ENCODE results near the gene APPL2.

Gene APPL2

DNA sequence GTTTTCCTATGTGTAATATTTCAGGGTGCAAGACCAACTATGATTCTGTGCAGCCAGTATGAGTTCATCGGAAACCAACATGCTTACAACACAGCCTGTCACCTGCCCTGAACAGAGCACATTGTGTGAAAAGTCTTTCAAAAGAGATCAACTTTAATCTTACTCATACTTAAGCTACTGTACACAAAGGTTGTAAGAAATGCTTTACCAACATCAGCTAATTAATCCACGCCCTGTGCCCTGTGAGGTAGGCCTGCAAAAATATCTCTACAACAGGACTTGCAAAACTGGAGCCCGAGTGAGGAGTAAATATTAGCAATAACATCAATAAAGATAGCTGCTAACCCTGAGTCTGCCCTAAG is 15.1 kb downstream of the APPL2 start:
- Histone ChIP-seq H3K36me3 (ENCODE audit: insufficient read depth, low read depth, low read length) (peaks cover 28% of the 10 kb centered on the region), H3K27me3 (ENCODE audit: insufficient read depth, low read length) (no peaks in the 10 kb centered on the region), H3K4me1 (ENCODE audit: insufficient read depth, low read length) (no peaks in the 10 kb centered on the region), H3K27ac (ENCODE audit: low read length) (no peak overlapping the region), H3K9me3 (ENCODE audit: insufficient read depth, low read depth, low read length) (no peaks in the 10 kb centered on the region), H3K9ac (ENCODE audit: low read depth, low read length) (no peak overlapping the region), H3K4me3 (ENCODE audit: low read length) (no peak overlapping the region)

DNA sequence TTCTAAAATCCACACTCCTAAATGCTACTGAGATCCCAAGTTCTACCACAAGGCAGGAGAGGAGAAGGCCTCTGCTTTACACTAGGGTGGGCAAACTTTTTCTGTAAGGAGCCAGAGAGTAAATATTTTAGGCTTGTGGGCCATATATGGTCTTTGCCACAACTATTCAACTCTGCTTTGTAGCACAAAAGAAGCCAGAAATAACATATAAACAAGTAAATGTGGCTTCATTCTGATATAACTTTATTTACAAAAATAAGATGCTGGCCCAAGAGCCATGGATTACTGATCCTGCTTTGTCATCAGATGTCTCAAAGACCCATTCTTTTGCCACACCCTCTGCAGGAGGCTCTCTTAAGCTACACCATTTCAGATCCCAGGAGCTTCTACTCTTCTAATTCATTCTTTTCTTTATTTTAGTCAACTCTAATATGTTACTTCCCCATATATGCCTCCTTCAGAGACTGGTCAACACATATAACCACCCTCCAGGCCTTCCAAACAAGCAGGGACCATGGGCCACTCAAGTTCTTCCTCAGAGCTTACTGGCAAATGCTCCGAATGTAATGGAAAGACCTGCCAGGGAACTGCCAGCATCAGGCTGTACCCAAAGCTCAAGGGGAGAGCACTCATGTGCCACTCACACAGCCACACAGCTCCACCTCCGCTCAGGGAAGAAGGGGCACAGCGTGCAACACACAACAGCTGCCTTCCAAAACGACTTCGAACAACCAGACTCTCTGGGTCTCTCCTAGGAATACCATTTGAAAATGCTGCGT is 15.6 kb downstream of the APPL2 start:
- H3K36me3 ChIP-seq (ENCODE audit: insufficient read depth, low read depth, low read length), result peaks cover 31% of the 10 kb centered on the region

DNA sequence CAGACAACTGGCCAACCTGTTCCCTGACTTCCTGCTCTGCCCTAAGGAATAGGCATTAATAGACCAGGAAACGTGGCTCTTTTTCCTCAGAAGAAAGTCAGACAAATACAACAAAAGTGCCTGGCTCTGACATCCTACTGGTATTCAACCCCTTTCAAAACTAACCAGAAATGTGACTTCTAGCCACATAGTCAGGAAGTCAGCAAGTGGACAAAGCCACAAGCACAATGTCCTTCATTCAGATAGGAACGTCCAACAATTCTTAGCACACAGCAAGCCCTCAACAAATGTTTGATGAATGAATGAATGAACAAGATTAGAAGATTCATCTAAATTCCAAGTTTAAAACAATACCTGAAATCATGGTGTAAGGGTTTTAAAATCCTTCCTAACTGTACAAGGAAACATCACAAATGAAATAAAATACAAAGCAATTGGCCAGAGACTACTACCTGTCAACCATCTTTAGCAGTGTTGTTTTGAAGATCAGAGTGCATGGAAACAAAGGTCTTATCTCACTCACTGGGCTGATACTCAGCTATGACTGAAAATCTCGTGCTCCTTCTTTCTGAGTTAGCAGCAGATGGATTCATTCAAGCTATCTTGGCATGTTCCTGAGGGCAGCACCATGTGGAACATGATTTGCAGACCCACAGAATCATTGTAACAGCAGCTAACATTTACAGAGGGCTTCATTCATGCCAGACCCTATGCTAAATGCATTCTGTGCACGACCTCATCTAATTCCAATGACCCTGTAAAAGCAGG is 16.5 kb downstream of the APPL2 start:
- Histone ChIP-seq H3K9me3 (ENCODE audit: insufficient read depth, low read depth, low read length) (no peaks in the 10 kb centered on the region), H3K36me3 (ENCODE audit: insufficient read depth, low read depth, low read length) (peaks cover 38% of the 10 kb centered on the region), H3K4me3 (ENCODE audit: low read length) (no peak overlapping the region), H3K27ac (ENCODE audit: low read length) (no peak overlapping the region), H3K9ac (ENCODE audit: low read depth, low read length) (no peak overlapping the region), H3K4me1 (ENCODE audit: insufficient read depth, low read length) (no peaks in the 10 kb centered on the region), H3K27me3 (ENCODE audit: insufficient read depth, low read length) (no peaks in the 10 kb centered on the region)

More for the DNA sequence above, 15.6 kb downstream of the APPL2 start:
- Histone ChIP-seq H3K27me3 (ENCODE audit: insufficient read depth, low read length) (no peaks in the 10 kb centered on the region), H3K9ac (ENCODE audit: low read depth, low read length) (no peak overlapping the region), H3K4me3 (ENCODE audit: low read length) (no peak overlapping the region), H3K27ac (ENCODE audit: low read length) (no peak overlapping the region), H3K4me1 (ENCODE audit: insufficient read depth, low read length) (no peaks in the 10 kb centered on the region), H3K9me3 (ENCODE audit: insufficient read depth, low read depth, low read length) (no peaks in the 10 kb centered on the region)

DNA sequence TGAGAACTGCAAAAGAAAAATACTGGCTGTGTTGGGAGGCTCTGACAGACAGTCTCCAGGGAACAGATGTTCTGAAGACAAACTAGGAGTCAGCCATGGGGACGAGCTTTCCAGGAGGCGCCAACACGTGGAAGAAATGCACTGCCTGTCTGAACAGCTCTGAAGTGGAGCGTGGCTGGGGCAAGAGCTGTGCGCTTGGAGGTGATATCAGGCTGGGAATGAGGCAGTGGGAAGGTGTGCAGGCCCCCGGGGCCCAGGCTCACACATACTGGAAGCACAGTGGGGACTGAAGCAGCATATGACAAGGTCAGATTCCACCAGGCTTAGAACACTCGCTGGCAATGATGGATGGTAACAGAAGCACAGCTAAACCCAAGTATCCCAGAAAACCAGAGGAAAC is 17.5 kb downstream of the APPL2 start:
- Histone ChIP-seq H3K4me3 (ENCODE audit: low read length) (no peak overlapping the region), H3K27me3 (ENCODE audit: insufficient read depth, low read length) (no peaks in the 10 kb centered on the region), H3K9me3 (ENCODE audit: insufficient read depth, low read depth, low read length) (no peaks in the 10 kb centered on the region), H3K4me1 (ENCODE audit: insufficient read depth, low read length) (no peaks in the 10 kb centered on the region), H3K36me3 (ENCODE audit: insufficient read depth, low read depth, low read length) (peaks cover 41% of the 10 kb centered on the region), H3K9ac (ENCODE audit: low read depth, low read length) (no peak overlapping the region), H3K27ac (ENCODE audit: low read length) (no peak overlapping the region)

DNA sequence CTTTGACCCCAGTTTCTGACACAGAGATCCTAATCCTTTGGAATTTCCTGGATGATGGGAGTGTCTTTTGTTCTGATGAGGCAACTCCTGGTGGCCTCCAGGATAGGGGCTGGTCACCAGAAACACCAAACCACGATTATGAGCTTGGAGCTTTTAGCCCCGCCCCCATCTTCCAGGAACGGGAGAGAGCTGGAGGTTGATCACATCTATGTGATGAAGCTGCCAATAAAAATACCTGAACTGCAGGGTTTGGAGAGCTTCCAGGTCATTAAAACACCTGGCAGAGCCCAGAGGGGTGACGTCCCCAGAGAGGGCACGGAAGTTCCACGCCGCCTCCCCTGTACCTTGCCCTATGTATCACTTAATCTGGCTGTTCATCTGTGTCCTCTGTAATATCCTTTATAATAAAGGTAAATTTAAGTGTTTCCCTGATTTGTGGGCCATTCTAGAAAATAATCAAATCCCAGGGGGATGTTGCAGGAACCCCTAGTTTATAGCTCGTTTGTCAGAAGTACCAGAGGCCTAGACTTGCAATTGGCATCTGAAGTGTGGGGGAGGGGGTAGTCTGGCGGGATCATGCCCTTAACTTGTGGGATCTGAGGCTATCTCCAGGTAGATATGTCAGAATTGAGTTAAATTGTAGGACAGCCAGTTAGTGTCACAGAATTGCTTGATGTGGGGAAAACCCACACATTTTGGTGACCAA is 21.2 kb downstream of the APPL2 start:
- Histone ChIP-seq H3K36me3 (ENCODE audit: insufficient read depth, low read depth, low read length) (peaks cover 40% of the 10 kb centered on the region), H3K9ac (ENCODE audit: low read depth, low read length) (no peak overlapping the region), H3K9me3 (ENCODE audit: insufficient read depth, low read depth, low read length) (no peaks in the 10 kb centered on the region), H3K27ac (ENCODE audit: low read length) (no peak overlapping the region), H3K4me3 (ENCODE audit: low read length) (no peak overlapping the region), H3K27me3 (ENCODE audit: insufficient read depth, low read length) (no peaks in the 10 kb centered on the region), H3K4me1 (ENCODE audit: insufficient read depth, low read length) (no peaks in the 10 kb centered on the region)

DNA sequence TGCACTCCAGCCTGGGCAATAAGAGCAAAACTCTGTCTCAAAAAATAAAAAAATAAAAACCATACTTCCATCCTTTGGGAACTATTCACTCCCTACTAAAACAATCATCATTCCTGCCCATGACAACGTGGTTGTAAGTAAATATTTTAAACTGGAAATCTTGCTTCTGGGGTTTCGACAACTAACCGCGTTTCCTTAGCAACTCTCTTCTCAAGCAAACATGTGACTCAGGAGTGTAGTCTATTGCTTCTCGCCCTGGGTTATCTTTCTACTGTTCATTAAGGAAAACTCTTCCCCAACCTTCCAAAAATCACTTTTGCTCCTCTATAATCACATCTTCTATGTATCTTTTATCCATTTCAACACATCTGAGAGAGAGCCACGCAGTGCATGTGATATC is 21.8 kb downstream of the APPL2 start:
- Histone ChIP-seq H3K4me1 (ENCODE audit: insufficient read depth, low read length) (no peaks in the 10 kb centered on the region), H3K4me3 (ENCODE audit: low read length) (no peak overlapping the region), H3K9ac (ENCODE audit: low read depth, low read length) (no peak overlapping the region), H3K36me3 (ENCODE audit: insufficient read depth, low read depth, low read length) (peaks cover 46% of the 10 kb centered on the region), H3K27ac (ENCODE audit: low read length) (no peak overlapping the region), H3K27me3 (ENCODE audit: insufficient read depth, low read length) (no peaks in the 10 kb centered on the region), H3K9me3 (ENCODE audit: insufficient read depth, low read depth, low read length) (no peaks in the 10 kb centered on the region)

DNA sequence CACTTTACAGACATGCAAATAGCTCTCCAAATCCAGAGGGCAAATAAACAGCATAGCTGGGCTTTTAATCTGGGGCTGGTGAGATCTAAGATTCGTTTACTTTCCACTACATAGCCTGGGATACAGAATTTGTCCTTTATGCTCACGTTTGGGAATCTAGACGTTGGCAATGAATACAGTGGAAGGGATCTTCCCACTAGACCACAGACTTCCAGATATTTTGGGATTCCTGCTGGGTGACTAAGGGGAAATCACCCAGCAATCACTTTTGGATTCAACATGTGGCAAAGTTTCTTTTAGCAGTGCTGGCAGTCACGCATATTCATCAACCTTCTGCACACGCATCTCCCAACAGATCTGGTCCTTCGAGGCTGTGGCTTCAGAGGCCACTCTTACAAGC is 23.5 kb downstream of the APPL2 start:
- no peak overlapping the region for H3K27ac ChIP-seq (ENCODE audit: low read length)
- no peak overlapping the region for H3K9ac ChIP-seq (ENCODE audit: low read depth, low read length)
- H3K9me3 ChIP-seq (ENCODE audit: insufficient read depth, low read depth, low read length), result no peaks in the 10 kb centered on the region
- no peak overlapping the region for H3K4me3 ChIP-seq (ENCODE audit: low read length)
- no peaks in the 10 kb centered on the region for H3K27me3 ChIP-seq (ENCODE audit: insufficient read depth, low read length)
- no peaks in the 10 kb centered on the region for H3K4me1 ChIP-seq (ENCODE audit: insufficient read depth, low read length)
- peaks cover 50% of the 10 kb centered on the region for H3K36me3 ChIP-seq (ENCODE audit: insufficient read depth, low read depth, low read length)

DNA sequence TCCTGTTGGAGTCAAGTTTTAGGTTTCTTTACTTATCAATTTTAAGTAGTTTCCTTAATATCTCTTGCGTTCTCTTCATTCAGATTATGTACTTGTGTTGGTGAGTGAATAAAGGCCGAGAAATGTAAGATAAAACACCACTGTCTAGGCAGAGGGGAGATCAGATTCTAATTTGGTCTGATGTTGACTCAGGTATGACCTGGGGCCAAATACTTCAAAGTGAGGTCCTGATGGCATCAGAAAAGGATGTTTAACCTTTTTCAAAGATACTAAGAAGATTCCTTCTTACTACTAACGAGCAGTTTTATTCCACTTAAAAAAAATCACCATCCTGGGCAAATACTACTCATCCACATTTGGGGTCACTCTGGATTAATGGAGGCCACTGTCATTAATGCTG is 26.9 kb downstream of the APPL2 start:
- Histone ChIP-seq H3K36me3 (ENCODE audit: insufficient read depth, low read depth, low read length) (peaks cover 57% of the 10 kb centered on the region), H3K4me3 (ENCODE audit: low read length) (no peak overlapping the region), H3K27ac (ENCODE audit: low read length) (no peak overlapping the region), H3K9me3 (ENCODE audit: insufficient read depth, low read depth, low read length) (no peaks in the 10 kb centered on the region), H3K9ac (ENCODE audit: low read depth, low read length) (no peak overlapping the region), H3K4me1 (ENCODE audit: insufficient read depth, low read length) (no peaks in the 10 kb centered on the region), H3K27me3 (ENCODE audit: insufficient read depth, low read length) (no peaks in the 10 kb centered on the region)

DNA sequence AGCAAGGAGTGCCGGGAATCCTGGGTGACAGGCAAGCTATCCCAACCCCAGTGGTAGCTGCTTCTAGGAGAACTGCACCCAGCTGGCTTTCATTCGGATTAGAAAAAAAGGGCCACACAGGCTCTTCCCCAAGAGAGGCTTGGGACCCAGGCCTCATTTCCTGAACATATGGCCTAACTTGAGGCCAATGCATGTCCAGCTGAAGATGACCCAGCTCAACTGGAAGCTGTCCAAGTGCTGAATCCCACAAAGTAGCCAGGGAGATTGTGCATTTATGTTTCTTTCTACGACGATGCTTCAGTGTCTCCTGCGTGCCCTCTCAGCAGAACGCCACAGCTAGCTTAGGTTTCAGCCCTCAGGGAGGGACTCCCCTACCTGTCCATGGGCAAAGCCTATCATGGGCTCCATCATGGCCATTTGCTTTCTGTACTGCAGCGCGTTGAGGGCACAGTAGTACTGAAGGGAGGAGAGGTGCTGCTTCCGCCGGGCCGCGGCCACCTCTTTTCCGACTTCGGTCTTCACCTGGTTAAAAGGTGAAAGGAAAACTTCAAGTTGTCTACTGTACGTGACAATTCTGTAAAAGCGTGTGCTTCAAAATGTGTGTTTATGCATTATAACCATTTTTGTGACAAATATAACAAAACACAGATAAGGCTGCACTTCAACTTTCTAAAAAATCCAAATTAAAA is 29.1 kb downstream of the APPL2 start:
- Histone ChIP-seq H3K4me1 (ENCODE audit: insufficient read depth, low read length) (no peaks in the 10 kb centered on the region), H3K4me3 (ENCODE audit: low read length) (no peak overlapping the region), H3K27me3 (ENCODE audit: insufficient read depth, low read length) (no peaks in the 10 kb centered on the region), H3K9ac (ENCODE audit: low read depth, low read length) (no peak overlapping the region), H3K27ac (ENCODE audit: low read length) (no peak overlapping the region), H3K36me3 (ENCODE audit: insufficient read depth, low read depth, low read length) (peaks cover 70% of the 10 kb centered on the region), H3K9me3 (ENCODE audit: insufficient read depth, low read depth, low read length) (no peaks in the 10 kb centered on the region)

DNA sequence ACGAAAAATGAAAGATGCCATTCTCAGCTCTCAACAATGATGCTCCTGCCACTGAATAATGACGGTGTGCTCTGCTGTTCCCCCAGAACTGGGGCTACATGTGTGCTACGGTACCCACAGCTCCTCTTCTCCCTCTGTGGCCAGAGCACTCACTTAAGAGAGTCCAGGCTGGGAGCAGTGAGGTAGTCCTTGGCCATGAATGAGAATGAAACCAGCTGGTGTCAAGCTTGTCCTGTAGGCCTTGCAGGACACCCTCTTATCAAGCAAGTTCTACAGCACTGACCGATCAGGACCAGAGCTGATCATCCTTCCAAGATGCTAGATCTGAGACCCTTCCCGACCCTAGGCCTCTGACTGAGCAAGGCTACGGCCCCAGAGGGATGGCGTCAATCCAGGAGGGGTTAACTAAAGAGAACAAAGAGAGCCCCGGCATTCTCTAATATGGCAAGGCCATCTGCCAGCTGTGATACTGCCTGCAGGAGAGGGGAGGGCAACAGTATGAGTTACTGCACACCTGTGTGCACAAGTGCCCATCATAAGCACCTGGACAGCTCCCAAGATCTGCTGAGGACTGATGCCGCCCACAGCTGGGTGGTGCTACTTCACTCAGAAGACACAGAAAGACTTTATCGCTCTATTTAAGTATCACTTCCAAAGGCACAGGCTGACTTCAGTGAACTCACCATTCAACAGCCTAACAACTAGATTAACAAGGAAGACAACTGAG is 30.5 kb downstream of the APPL2 start:
- Histone ChIP-seq H3K27me3 (ENCODE audit: insufficient read depth, low read length) (no peaks in the 10 kb centered on the region), H3K9ac (ENCODE audit: low read depth, low read length) (no peak overlapping the region), H3K36me3 (ENCODE audit: insufficient read depth, low read depth, low read length) (peaks cover 60% of the 10 kb centered on the region), H3K27ac (ENCODE audit: low read length) (no peak overlapping the region), H3K9me3 (ENCODE audit: insufficient read depth, low read depth, low read length) (no peaks in the 10 kb centered on the region), H3K4me1 (ENCODE audit: insufficient read depth, low read length) (no peaks in the 10 kb centered on the region), H3K4me3 (ENCODE audit: low read length) (no peak overlapping the region)

DNA sequence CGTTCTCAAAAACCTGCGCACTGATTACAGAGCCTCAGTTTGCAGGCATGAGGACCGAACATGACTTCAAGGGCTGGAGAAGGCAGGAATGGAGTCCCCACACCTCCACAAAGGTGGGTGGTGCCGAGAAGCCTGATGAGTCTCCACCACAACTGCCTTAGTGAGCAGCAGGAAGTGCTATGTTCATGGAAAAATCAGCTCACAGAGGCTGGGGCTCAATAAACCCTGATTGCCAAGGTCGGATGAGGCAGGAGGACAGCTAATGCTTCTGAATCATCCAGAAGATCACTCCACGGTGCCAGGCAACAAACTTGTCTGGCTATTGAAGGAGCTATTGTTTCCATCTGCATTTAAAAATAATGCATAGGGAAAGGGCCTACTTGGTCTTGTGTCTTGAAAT is 31.1 kb downstream of the APPL2 start:
- H3K9ac ChIP-seq (ENCODE audit: low read depth, low read length), result no peak overlapping the region
- no peaks in the 10 kb centered on the region for H3K27me3 ChIP-seq (ENCODE audit: insufficient read depth, low read length)
- H3K4me1 ChIP-seq (ENCODE audit: insufficient read depth, low read length), result no peaks in the 10 kb centered on the region
- no peaks in the 10 kb centered on the region for H3K9me3 ChIP-seq (ENCODE audit: insufficient read depth, low read depth, low read length)
- H3K4me3 ChIP-seq (ENCODE audit: low read length), result no peak overlapping the region
- H3K27ac ChIP-seq (ENCODE audit: low read length), result no peak overlapping the region
- H3K36me3 ChIP-seq (ENCODE audit: insufficient read depth, low read depth, low read length), result peaks cover 57% of the 10 kb centered on the region
